Measurements from ENCODE around the gene VMO1.

Gene VMO1

DNA sequence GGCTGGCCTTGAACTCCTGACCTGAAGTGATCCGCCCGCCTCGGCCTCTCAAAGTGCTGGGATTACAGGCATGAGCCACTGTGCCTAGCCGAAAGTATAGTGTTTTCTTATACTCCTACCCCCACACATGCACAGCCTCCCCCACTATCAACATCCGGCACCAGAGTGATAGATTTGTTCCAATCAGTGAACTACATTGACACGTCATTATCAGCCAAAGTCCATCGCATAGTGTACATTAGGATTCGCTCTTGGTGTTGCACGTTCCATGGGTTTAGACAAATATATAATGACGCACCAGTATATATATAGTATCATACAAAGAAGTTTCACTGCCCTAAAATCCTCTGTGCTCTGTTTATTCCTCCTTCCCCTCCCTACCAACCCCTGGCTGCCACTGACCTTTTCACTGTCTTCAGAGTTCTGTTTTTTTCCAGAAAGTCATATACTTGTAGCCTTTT, 26.4 kb downstream of the VMO1 start:
- DNase-seq (ENCODE audit: low read depth in 1 of 2, low spot score in 1 of 2): no peak
- no peak overlapping the region for H3K27ac ChIP-seq (replicated peaks)
- H3K4me3 ChIP-seq (replicated peaks; ENCODE audit: insufficient read depth, low read length): no peak overlapping the region
- H3K27me3 ChIP-seq (ENCODE audit: insufficient read depth, poor library complexity, severe bottlenecking): no peaks in the 10 kb centered on the region
- TF ChIP-seq SPI1 (IDR thresholded peaks at IDR 0.05; ENCODE audit: borderline replicate concordance, low read depth) (no peak), GABPA (IDR thresholded peaks at IDR 0.05; ENCODE audit: low read depth) (no peak), CTCF (IDR thresholded peaks at IDR 0.05; ENCODE audit: insufficient read depth, low read length) (no peak), POLR2AphosphoS5 (IDR thresholded peaks at IDR 0.05; ENCODE audit: low read depth) (no peak), REST (IDR thresholded peaks at IDR 0.05; ENCODE audit: insufficient replicate concordance, low read depth) (no peak)

GRCh38 chr17:4753392-4753791, 32.8 kb downstream of the VMO1 start:
- Histone ChIP-seq H3K27ac (replicated peaks) (no peak overlapping the region), H3K4me3 (replicated peaks; ENCODE audit: insufficient read depth, low read length) (no peak overlapping the region), H3K27me3 (ENCODE audit: insufficient read depth, poor library complexity, severe bottlenecking) (no peaks in the 10 kb centered on the region)
- no peak for DNase-seq (ENCODE audit: low read depth in 1 of 2, low spot score in 1 of 2)
- TF ChIP-seq SPI1 (IDR thresholded peaks at IDR 0.05; ENCODE audit: borderline replicate concordance, low read depth) (no peak), CTCF (IDR thresholded peaks at IDR 0.05; ENCODE audit: insufficient read depth, low read length) (no peak), POLR2AphosphoS5 (IDR thresholded peaks at IDR 0.05; ENCODE audit: low read depth) (no peak)

DNA sequence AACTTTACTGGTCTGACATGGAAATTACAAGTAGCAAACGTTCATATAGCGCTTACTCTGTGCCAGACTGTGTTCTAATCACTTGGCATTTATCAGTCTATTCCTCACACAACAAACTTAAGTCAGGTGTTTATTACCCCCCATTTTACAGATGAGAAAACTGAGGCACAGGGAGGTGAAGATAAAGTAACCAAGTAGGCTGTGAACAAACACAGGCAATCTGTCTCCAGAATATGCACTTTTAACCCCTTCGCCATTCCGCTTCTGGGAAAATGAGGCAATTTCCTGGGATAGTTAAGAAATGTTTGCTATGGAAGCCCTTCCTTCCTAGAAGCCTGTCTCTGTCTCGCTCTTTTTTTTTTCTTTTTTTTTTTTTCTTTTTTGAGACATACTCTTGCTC, 34.2 kb downstream of the VMO1 start:
- Histone ChIP-seq H3K27me3 (ENCODE audit: insufficient read depth, poor library complexity, severe bottlenecking) (no peaks in the 10 kb centered on the region), H3K4me3 (replicated peaks; ENCODE audit: insufficient read depth, low read length) (no peak overlapping the region), H3K27ac (replicated peaks) (no peak overlapping the region)
- no peak for TF ChIP-seq SPI1 (IDR thresholded peaks at IDR 0.05; ENCODE audit: borderline replicate concordance, low read depth)
- TF ChIP-seq CTCF (IDR thresholded peaks at IDR 0.05; ENCODE audit: insufficient read depth, low read length): no peak
- no peak for TF ChIP-seq REST (IDR thresholded peaks at IDR 0.05; ENCODE audit: insufficient replicate concordance, low read depth)
- DNase-seq (ENCODE audit: low read depth in 1 of 2, low spot score in 1 of 2): no peak

DNA sequence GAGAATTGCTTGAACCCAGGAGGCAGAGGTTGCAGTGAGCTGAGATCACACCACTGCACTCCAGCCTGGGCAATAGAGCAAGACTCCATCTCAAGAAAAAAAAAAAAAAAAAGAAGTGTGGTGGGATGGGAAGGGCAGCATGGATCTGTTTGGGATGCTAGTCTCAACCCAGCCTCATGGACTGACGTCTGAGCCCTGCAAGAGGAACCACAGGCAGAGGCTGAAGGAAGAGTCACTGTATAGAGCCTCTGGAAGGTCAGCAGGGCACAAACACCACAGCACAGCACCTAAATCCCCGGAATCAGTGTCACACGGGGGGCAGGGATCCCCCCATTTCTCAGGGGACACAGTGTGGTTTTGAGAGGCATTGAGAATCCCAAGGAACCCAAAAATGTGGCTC, 35.6 kb downstream of the VMO1 start:
- no peak for TF ChIP-seq GABPA (IDR thresholded peaks at IDR 0.05; ENCODE audit: low read depth)
- no peak for TF ChIP-seq SPI1 (IDR thresholded peaks at IDR 0.05; ENCODE audit: borderline replicate concordance, low read depth)
- TF ChIP-seq REST (IDR thresholded peaks at IDR 0.05; ENCODE audit: insufficient replicate concordance, low read depth): no peak
- TF ChIP-seq CTCF (IDR thresholded peaks at IDR 0.05; ENCODE audit: insufficient read depth, low read length): no peak
- no peak for TF ChIP-seq POLR2AphosphoS5 (IDR thresholded peaks at IDR 0.05; ENCODE audit: low read depth)
- no peak for DNase-seq (ENCODE audit: low read depth in 1 of 2, low spot score in 1 of 2)
- H3K27ac ChIP-seq (replicated peaks): no peak overlapping the region
- no peaks in the 10 kb centered on the region for H3K27me3 ChIP-seq (ENCODE audit: insufficient read depth, poor library complexity, severe bottlenecking)
- no peak overlapping the region for H3K4me3 ChIP-seq (replicated peaks; ENCODE audit: insufficient read depth, low read length)

Data from HL-60 (cell line).